SU-DHL-6 (cell line): ENCODE measurements around the gene ASGR2.

ENCODE experiments used
- EZH2phosphoT487 ChIP-seq: fragments of 200-600 bp; sonication (generic), shearing (Covaris generic); conservative IDR thresholded peaks from 2 replicates; pipeline ENCODE4 v1.6.1; 2018; ENCODE audit warnings: mild to moderate bottlenecking, antibody characterized with exemption, low read length, moderate library complexity, mixed read lengths
- TF ChIP-seq, protein P1 (sequence below): fragments of 200-600 bp; sonication (generic); IDR thresholded peaks from one replicate; pipeline ENCODE4 v1.5.1; 2017; ENCODE audit warnings: antibody characterized with exemption, mild to moderate bottlenecking, low read length, moderate library complexity; ENCODE audit not compliant: insufficient read depth, poor library complexity, severe bottlenecking

DNA sequence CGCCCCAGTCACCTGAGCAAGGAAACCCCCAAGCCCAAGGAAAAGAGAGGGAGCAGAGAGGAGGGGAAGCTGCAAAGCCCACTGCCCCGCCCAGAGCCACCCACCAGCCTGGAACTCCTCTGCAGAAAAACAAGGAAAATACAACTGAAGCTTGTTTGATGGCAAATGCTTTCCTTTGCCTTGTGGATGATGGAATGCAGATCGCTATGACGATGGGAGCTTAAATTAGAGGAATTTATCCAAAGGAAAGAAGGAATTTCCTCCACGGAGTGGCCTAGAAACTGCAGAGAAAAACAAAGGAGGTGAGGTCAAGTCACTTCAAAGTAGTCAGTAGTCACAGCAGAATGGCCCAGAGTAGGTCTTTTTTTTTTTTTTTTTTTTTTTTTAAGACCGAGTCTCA lies 31.5 kb upstream of the ASGR2 start:
- TF ChIP-seq, protein P1, sequence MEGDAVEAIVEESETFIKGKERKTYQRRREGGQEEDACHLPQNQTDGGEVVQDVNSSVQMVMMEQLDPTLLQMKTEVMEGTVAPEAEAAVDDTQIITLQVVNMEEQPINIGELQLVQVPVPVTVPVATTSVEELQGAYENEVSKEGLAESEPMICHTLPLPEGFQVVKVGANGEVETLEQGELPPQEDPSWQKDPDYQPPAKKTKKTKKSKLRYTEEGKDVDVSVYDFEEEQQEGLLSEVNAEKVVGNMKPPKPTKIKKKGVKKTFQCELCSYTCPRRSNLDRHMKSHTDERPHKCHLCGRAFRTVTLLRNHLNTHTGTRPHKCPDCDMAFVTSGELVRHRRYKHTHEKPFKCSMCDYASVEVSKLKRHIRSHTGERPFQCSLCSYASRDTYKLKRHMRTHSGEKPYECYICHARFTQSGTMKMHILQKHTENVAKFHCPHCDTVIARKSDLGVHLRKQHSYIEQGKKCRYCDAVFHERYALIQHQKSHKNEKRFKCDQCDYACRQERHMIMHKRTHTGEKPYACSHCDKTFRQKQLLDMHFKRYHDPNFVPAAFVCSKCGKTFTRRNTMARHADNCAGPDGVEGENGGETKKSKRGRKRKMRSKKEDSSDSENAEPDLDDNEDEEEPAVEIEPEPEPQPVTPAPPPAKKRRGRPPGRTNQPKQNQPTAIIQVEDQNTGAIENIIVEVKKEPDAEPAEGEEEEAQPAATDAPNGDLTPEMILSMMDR, result no peak
- TF ChIP-seq EZH2phosphoT487, result no peak
